Breast epithelium (tissue), 4 donors: ENCODE data around the gene ATP8B3. TPM values are rescaled to one million over a fixed set of nuclear protein-coding genes. Genes with fewer than 3 reads are reported as not detected.
A peak's percentile ranks its signal among the peaks of the same experiment; 100 is the strongest.

Experiments used
- DNase-seq, 2 donors: peaks; one replicate each; pipeline ENCODE4 v3.0.0-alpha.2; 2019; ENCODE audit warnings: low spot score in 2 of 2
- H3K27ac ChIP-seq, 2 donors: fragments of 200-600 bp; sonication (generic) in 1 of 2; one replicate each; pipeline ENCODE4 v1.5.1; 2016 to 2019; ENCODE audit warnings: mild to moderate bottlenecking in 1 of 2
- H3K27me3 ChIP-seq, 2 donors: fragments of 200-600 bp; sonication (generic) in 1 of 2; one replicate each; pipeline versions ENCODE4 v1.5.1 to v1.6.0; 2017 to 2019; ENCODE audit warnings: control low read depth in 1 of 2, mild to moderate bottlenecking in 1 of 2
- H3K36me3 ChIP-seq: fragments of 200-600 bp; one replicate; pipeline ENCODE4 v1.5.1; 2019
- H3K4me1 ChIP-seq, 2 donors: fragments of 200-600 bp; sonication (generic); one replicate each; pipeline ENCODE4 v1.5.1; 2016 to 2019; ENCODE audit warnings: control low read depth in 1 of 2
- H3K4me3 ChIP-seq, 3 donors: fragments of 200-600 bp; sonication (generic); 1 replicate in 2 of 3; 2 replicates in 1 of 3; pipeline ENCODE4 v1.5.1; 2016 to 2019; ENCODE audit warnings: mild to moderate bottlenecking in 3 of 3, moderate library complexity in 2 of 3
- H3K9me3 ChIP-seq, 2 donors: fragments of 200-600 bp; sonication (generic) in 1 of 2; one replicate each; pipeline ENCODE4 v1.5.1; 2016 to 2019; ENCODE audit warnings: control low read depth in 1 of 2
- CTCF ChIP-seq, 3 donors: fragments of 450-650 bp; IDR thresholded peaks; one replicate each; pipeline ENCODE4 v1.5.1; 2016 to 2017; ENCODE audit warnings: antibody characterized with exemption in 3 of 3, mild to moderate bottlenecking in 3 of 3, moderate library complexity in 3 of 3
- POLR2A ChIP-seq: fragments of 450-650 bp; IDR thresholded peaks from one replicate; pipeline ENCODE4 v1.6.1; 2016; ENCODE audit warnings: antibody characterized with exemption, mild to moderate bottlenecking, moderate library complexity
- POLR2AphosphoS5 ChIP-seq, 3 donors: sonication (generic); formaldehyde crosslinking; IDR thresholded peaks; one replicate each; pipeline ENCODE4 v1.6.1; 2017; ENCODE audit warnings: antibody characterized with exemption in 3 of 3
- intact Hi-C: fragments of 100-400 bp; cut with DNase I; formaldehyde crosslinking; loops from one replicate; pipeline ENCODE4 v1.15.1; 2023; ENCODE audit warnings: low total_unique reads
- total RNA-seq, 3 donors: library from RNA; depleted of rRNA; stranded (reverse); fragments of >200 nt; gene quantifications; one replicate each; pipeline ENCODE4 v1.1.0, GENCODE V29; 2016

The ATP8B3 gene
- total RNA-seq, result 1 to 10 TPM in 2 of 3 donors, under 1 TPM in 1; 0.66 to 1.4 (median 1.0) TPM

GRCh38 chr19:1811942-1812425 lies at the start of gene ATP8B3:
Gene ATP8B3, minus strand, starts transcription at chr19:1812276. Its CDS starts 540 bp downstream, at chr19:1811736.
- H3K27ac ChIP-seq, result peak within 1 kb of the TSS; percentile 64 to 80
- H3K4me3 ChIP-seq, result peak within 1 kb of the TSS; percentile 45 to 73 (median 59)
- no peak for TF ChIP-seq CTCF (IDR thresholded peaks at IDR 0.05)
- no peak for TF ChIP-seq POLR2AphosphoS5 (IDR thresholded peaks at IDR 0.05)
- TF ChIP-seq POLR2A, result no peak
- no peaks in the 10 kb centered on the region for H3K27me3 ChIP-seq
- DNase-seq, result no peak
- peaks cover 0 to 6% of the 10 kb centered on the region in 2 donors for H3K4me1 ChIP-seq
- no peaks in the 10 kb centered on the region for H3K9me3 ChIP-seq
- intact Hi-C loops, result no loop called here
- peaks cover 5% of the 10 kb centered on the region for H3K36me3 ChIP-seq

- no peak for DNase-seq
- intact Hi-C loops, result no loop called here
- Histone ChIP-seq H3K27me3 (no peaks in the 10 kb centered on the region), H3K36me3 (no peaks in the 10 kb centered on the region), H3K4me3 (peak overlapping the region; percentile 64 to 98 (median 72)), H3K9me3 (no peaks in the 10 kb centered on the region), H3K4me1 (peaks cover 24 to 31% of the 10 kb centered on the region in 2 donors), H3K27ac (peak overlapping the region; percentile 75)
- TF ChIP-seq POLR2A (no peak), POLR2AphosphoS5 (IDR thresholded peaks at IDR 0.05) (no peak), CTCF (IDR thresholded peaks at IDR 0.05) (no peak)
These were observed 49.5 kb upstream of the ATP8B3 start for GRCh38 chr19:1861599-1862031.

GRCh38 chr19:1860821-1861598 lies 48.9 kb upstream of the ATP8B3 start:
- Histone ChIP-seq H3K36me3 (no peaks in the 10 kb centered on the region), H3K4me3 (peak overlapping the region; percentile 64 to 98 (median 72)), H3K9me3 (no peaks in the 10 kb centered on the region), H3K4me1 (peaks cover 24 to 37% of the 10 kb centered on the region in 2 donors), H3K27ac (peak overlapping the region; percentile 75), H3K27me3 (no peaks in the 10 kb centered on the region)
- TF ChIP-seq POLR2A, result no peak
- no peak for TF ChIP-seq CTCF (IDR thresholded peaks at IDR 0.05)
- TF ChIP-seq POLR2AphosphoS5 (IDR thresholded peaks at IDR 0.05), result no peak
- DNase-seq, result no peak
- intact Hi-C loops, result no loop called here

- intact Hi-C loops, result no loop called here
- Histone ChIP-seq H3K4me3 (peak overlapping the region in 2 of 3 donors; percentile 21 to 98), H3K27me3 (no peaks in the 10 kb centered on the region), H3K9me3 (no peaks in the 10 kb centered on the region), H3K36me3 (no peaks in the 10 kb centered on the region), H3K4me1 (peaks cover 26 to 38% of the 10 kb centered on the region in 2 donors), H3K27ac (peak overlapping the region; percentile 75)
- peak in 1 of 2 donors; percentile 72 for DNase-seq
- no peak for TF ChIP-seq CTCF (IDR thresholded peaks at IDR 0.05)
- no peak for TF ChIP-seq POLR2A
- TF ChIP-seq POLR2AphosphoS5 (IDR thresholded peaks at IDR 0.05), result no peak
These were observed 48.1 kb upstream of the ATP8B3 start for GRCh38 chr19:1860042-1860775.
